ENCODE measurements around the gene CAPN7.

DNA sequence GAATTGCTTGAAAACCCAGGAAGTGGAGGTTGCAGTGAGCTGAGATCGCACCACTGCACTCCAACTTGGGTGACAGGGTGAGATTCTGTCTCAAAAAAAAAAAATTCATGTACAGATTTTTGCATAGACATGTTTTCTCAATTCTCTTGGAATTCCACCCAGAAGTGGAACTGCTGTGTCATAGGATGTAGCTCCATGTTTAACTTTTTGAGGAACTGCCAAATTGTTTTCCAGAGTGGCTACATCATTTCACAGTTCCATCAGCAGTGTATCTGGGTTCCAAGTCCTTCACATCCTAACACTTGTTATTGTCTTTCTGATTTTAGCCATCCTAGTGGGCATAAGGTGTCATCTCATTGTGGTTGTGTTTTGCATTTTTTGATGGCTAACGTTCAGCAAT is 9.9 kb downstream of the CAPN7 start:
- TF ChIP-seq EZH2phosphoT487 (conservative IDR thresholded peaks at IDR 0.05; ENCODE audit: low read length): no peak
- TF ChIP-seq CTCF (IDR thresholded peaks at IDR 0.05; ENCODE audit: insufficient read depth, low read length, poor library complexity, severe bottlenecking): no peak
